SKM-1 (cell line): ENCODE data around the gene MSX2.

Experiments
- DNase-seq: peaks from one replicate; lab custom pipeline; 2025; ENCODE audit not compliant: unreplicated experiment; lab: John Stamatoyannopoulos, UW

MSX2 gene

GRCh38 chr5:174724484-174725260 is at the start of gene MSX2:
Gene MSX2 (plus strand): TSS chr5:174724582. CDS start chr5:174724660, 78 bp downstream.
- no peak for DNase-seq

GRCh38 chr5:174675110-174675509 is 49.3 kb upstream of the MSX2 start:
- no peak for DNase-seq

GRCh38 chr5:174675916-174676315 is 48.5 kb upstream of the MSX2 start:
- no peak for DNase-seq

GRCh38 chr5:174678107-174678506 is 46.3 kb upstream of the MSX2 start:
- no peak for DNase-seq

- no peak for DNase-seq
These were observed 43.3 kb upstream of the MSX2 start for GRCh38 chr5:174680901-174681565.

GRCh38 chr5:174687503-174687902 is 36.9 kb upstream of the MSX2 start:
- no peak for DNase-seq

GRCh38 chr5:174688441-174689354 is 35.7 kb upstream of the MSX2 start:
- no peak for DNase-seq

GRCh38 chr5:174690271-174690670 is 34.1 kb upstream of the MSX2 start:
- DNase-seq: no peak

GRCh38 chr5:174692381-174692780 is 32.0 kb upstream of the MSX2 start:
- DNase-seq: no peak

- DNase-seq: no peak
These were observed 31.4 kb upstream of the MSX2 start for GRCh38 chr5:174692982-174693422.

- DNase-seq: no peak
These were observed 30.5 kb upstream of the MSX2 start for GRCh38 chr5:174693697-174694385.

- no peak for DNase-seq
These were observed 29.8 kb upstream of the MSX2 start for GRCh38 chr5:174694611-174695010.

- DNase-seq: no peak
These were observed 26.2 kb upstream of the MSX2 start for GRCh38 chr5:174698156-174698555.

GRCh38 chr5:174699131-174699530 is 25.3 kb upstream of the MSX2 start:
- no peak for DNase-seq

GRCh38 chr5:174706997-174707572 is 17.3 kb upstream of the MSX2 start:
- DNase-seq: no peak

GRCh38 chr5:174707671-174708070 is 16.7 kb upstream of the MSX2 start:
- no peak for DNase-seq

- no peak for DNase-seq
These were observed 15.7 kb upstream of the MSX2 start for GRCh38 chr5:174708476-174709207.

GRCh38 chr5:174714751-174715150 is 9.6 kb upstream of the MSX2 start:
- no peak for DNase-seq

GRCh38 chr5:174715804-174716203 is 8.6 kb upstream of the MSX2 start:
- DNase-seq: no peak
